BJ (cell line): Measurements from ENCODE around the gene PLEKHA4. TPM values are rescaled to one million over a fixed set of nuclear protein-coding genes. Genes with fewer than 3 reads are reported as not detected.
A peak's percentile ranks its signal among the peaks of the same experiment; 100 is the strongest.

Source experiments
- CTCF ChIA-PET: fragments of 350-600 bp; formaldehyde crosslinking; extraction: SDS; loops from one replicate; lab custom pipeline; 2021; ENCODE audit warnings: antibody characterized with exemption, inconsistent platforms; lab: Yijun Ruan, JAX
- POLR2A ChIA-PET: fragments of 300-600 bp; sonication (Branson Sonifier 250); formaldehyde crosslinking; extraction: SDS; loops from one replicate; lab custom pipeline; 2021; ENCODE audit warnings: antibody characterized with exemption; lab: Charles Lee
- DNase-seq: peaks from one replicate; pipeline ENCODE4 v3.0.0-alpha.2; 2011; ENCODE audit warnings: low read depth
- H3K27me3 ChIP-seq: 2 replicates; pipeline ENCODE4 v1.6.0; 2011; ENCODE audit warnings: low read length; ENCODE audit not compliant: control insufficient read depth, insufficient read depth
- H3K36me3 ChIP-seq: 2 replicates; pipeline ENCODE4 v1.5.1; 2011; ENCODE audit warnings: low read length; ENCODE audit not compliant: control insufficient read depth, insufficient read depth
- H3K4me3 ChIP-seq: 2 replicates; pipeline ENCODE4 v1.5.1; 2011; ENCODE audit warnings: low read depth, mild to moderate bottlenecking, control low read depth, low read length
- polyA plus RNA-seq: library from polyadenylated mRNA; depleted of rRNA; stranded (reverse); fragments of >200 nt; gene quantifications from 2 replicates; pipeline ENCODE4 v1.2.3, GENCODE V29; 2011
- TF ChIP-seq, protein P1 (sequence below): IDR thresholded peaks from 2 replicates; pipeline ENCODE4 v1.5.1; 2011; ENCODE audit warnings: low read depth, mild to moderate bottlenecking, control low read depth, inconsistent platforms, low read length, moderate library complexity; ENCODE audit not compliant: insufficient read depth

Gene PLEKHA4
- polyA plus RNA-seq, 1 experiment = 5.4 TPM

DNA sequence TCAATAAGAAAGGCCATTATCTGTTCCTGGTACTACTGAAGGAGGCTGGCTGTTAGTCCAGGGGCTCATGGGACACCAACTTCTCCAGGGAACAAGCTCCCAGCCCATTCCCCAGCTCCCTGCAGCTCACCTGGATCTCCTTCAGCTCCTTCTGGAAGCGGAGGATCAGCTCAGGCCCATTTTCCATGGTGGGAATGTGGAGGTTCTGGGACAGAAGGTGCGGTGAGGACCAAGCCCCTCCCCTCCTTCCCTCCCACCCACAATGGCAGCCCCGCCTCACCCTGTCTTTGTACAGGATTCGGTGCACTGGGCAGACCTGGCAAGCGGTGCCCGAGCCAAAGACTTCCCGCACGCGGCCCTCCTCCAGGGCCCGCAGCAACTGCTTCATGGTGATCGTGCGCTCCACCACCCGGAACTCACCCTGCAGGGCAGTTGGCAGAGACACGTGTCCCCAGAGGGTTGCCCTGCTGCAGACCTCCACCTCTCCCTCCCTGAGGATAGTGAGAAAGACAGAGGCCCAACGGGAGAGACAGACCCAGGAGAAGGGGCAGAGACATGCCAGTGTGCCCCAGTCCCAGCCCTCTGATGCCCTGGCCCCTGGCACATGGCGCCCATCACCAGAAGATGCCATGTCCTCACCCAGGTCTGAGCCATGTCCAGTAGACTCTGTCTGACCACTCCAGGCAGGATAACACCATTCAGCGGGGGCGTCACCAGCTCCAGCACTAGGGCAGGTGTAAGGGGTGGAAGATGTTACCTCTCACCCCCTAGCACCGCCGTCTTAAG is 71.9 kb downstream of the PLEKHA4 start:
- DNase-seq = no peak

DNA sequence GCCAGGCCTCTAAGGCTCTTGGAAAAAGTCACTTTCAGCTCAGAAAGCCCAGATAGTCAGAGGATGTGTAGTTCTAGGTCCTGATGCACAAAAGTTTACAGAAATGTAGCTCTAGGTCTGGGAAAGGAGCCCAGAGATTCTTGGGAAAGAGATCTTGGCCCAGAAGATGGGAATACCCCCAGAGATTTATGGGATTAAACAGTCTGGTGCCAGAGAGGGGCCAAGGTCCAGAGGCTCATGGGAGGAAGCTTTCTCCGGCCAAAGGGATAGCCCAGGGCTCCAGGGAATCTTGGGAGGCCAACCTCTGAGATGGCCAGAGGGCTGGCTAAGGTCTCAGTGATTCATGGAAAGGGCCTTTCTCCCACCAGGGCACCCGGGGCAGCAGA is 72.7 kb downstream of the PLEKHA4 start:
- no peak for DNase-seq
- ChIA-PET POLR2A (interaction anchor here (0.5 to 1.2 kb wide), 3 partner anchors 42 to 180 kb away, joined by 3 to 8 read pairs (median 3); no protein-coding TSS in a partner anchor), CTCF (interaction anchor here (0.6 to 5.1 kb wide), 34 partner anchors 10 to 198 kb away, joined by 3 to 109 read pairs (median 4); partner anchors contain the start of genes BCAT2, CA11, GYS1 and HSD17B14)
- TF ChIP-seq, protein P1, sequence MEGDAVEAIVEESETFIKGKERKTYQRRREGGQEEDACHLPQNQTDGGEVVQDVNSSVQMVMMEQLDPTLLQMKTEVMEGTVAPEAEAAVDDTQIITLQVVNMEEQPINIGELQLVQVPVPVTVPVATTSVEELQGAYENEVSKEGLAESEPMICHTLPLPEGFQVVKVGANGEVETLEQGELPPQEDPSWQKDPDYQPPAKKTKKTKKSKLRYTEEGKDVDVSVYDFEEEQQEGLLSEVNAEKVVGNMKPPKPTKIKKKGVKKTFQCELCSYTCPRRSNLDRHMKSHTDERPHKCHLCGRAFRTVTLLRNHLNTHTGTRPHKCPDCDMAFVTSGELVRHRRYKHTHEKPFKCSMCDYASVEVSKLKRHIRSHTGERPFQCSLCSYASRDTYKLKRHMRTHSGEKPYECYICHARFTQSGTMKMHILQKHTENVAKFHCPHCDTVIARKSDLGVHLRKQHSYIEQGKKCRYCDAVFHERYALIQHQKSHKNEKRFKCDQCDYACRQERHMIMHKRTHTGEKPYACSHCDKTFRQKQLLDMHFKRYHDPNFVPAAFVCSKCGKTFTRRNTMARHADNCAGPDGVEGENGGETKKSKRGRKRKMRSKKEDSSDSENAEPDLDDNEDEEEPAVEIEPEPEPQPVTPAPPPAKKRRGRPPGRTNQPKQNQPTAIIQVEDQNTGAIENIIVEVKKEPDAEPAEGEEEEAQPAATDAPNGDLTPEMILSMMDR = no peak
- no peaks in the 10 kb centered on the region; the same call in 1 of the 2 replicates for H3K36me3 ChIP-seq
- H3K27me3 ChIP-seq = no peaks in the 10 kb centered on the region
- H3K4me3 ChIP-seq = no peak overlapping the region

More for the DNA sequence above, 71.9 kb downstream of the PLEKHA4 start:
- no peaks in the 10 kb centered on the region; the same call in 1 of the 2 replicates for H3K36me3 ChIP-seq
- CTCF ChIA-PET = interaction anchor here (1.2 to 5.1 kb wide), 12 partner anchors 10 to 174 kb away, joined by 3 to 109 read pairs (median 22); partner anchors contain the start of genes BCAT2, CA11 and HSD17B14
- POLR2A ChIA-PET = interaction anchor here (1.2 kb wide), 1 partner anchor 41 kb away, joined by 3 read pairs; no protein-coding TSS in a partner anchor
- no peaks in the 10 kb centered on the region for H3K27me3 ChIP-seq
- H3K4me3 ChIP-seq = no peak overlapping the region
- TF ChIP-seq, protein P1 = no peak

DNA sequence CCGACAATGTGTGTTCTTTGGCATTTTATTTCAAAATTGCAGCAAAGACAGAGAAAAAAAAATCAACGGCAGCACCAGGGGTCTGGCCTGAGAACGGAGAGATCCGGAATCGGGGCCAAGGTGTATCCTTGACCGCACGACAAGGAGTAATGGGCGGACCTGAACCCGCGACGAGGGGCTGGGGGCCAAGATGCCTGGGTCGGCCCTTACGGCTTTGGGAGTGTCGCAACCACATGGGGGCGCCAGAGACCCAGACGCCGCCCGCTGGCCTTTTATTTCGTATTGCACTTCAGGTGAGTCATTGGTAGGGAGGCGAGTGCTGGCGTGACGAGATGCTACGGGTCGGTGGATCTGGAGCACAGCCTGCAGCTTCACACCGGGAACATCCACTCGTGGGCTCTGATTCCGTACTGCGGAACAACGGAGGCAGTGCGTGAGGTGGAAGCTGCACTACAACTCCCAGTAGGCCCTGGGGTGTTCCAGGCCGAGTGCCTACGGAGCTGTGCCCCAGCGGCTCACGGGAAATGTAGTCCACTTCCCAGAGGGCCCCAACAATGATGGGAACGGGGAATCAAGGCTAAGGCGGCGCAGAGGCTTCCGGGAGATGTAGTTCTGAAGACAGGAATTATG is 73.2 kb downstream of the PLEKHA4 start:
- TF ChIP-seq, protein P1 = peak; percentile 94
- Histone ChIP-seq H3K4me3 (peak overlapping the region; percentile 20), H3K36me3 (no peaks in the 10 kb centered on the region; the same call in 1 of the 2 replicates), H3K27me3 (no peaks in the 10 kb centered on the region)
- ChIA-PET POLR2A (interaction anchor here (0.5 to 0.6 kb wide), 2 partner anchors 146 to 181 kb away, joined by 3 to 8 read pairs; no protein-coding TSS in a partner anchor), CTCF (interaction anchor here (0.6 to 5.1 kb wide), 36 partner anchors 10 to 205 kb away, joined by 3 to 109 read pairs (median 4); partner anchors contain the start of genes BCAT2, CA11, GYS1 and HSD17B14)
- peak; percentile 67 for DNase-seq

DNA sequence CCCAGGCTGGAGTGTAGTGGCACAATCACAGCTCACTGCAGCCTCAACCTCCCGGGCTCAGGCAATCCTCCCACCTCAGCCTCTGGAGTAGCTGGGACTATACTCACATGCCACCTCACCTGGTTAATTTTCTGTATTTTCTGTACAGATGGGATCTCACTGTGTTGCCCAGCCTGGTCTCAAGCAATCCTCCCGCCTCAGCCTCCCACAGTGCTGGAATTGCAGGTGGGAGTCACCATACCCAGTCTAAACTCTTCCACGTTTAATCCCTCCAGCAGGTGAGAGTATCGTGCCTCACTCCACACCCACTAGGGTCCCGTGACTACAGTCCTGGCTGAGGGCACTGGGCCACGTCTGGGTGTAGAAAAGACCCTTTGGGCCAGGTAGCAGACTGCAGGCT is 74.1 kb downstream of the PLEKHA4 start:
- Histone ChIP-seq H3K36me3 (no peaks in the 10 kb centered on the region), H3K27me3 (no peaks in the 10 kb centered on the region), H3K4me3 (no peak overlapping the region)
- ChIA-PET CTCF (interaction anchor here (0.5 to 5.1 kb wide), 13 partner anchors 10 to 205 kb away, joined by 4 to 109 read pairs (median 20); partner anchors contain the start of genes CA11 and HSD17B14), POLR2A (no interaction called here)
- TF ChIP-seq, protein P1 = no peak
- DNase-seq = no peak
